Cardiac fibroblast (primary cell): ENCODE results near the gene PDK4.
"Not testable (repeated sequence)": the region's sequence is repeated elsewhere in the genome, so short reads cannot be mapped to it uniquely, and the experiment has no call there.

Experiments used
- DNase-seq, 2 donors: peaks; one replicate each; pipeline versions ENCODE4 v3.0.0 to v3.0.0-alpha.2; 2010; ENCODE audit warnings: low read depth in 2 of 2
- H3K4me3 ChIP-seq, 2 donors: replicated peaks in 1 of 2; 1 replicate in 1 of 2; 2 replicates in 1 of 2; pipeline ENCODE4 v1.5.1; 2011; ENCODE audit warnings: low read depth in 2 of 2, low read length in 2 of 2, mild to moderate bottlenecking in 2 of 2, moderate library complexity in 1 of 2
- TF ChIP-seq, protein P1 (sequence below): IDR thresholded peaks from one replicate; pipeline ENCODE4 v1.5.1; 2011; ENCODE audit warnings: low read depth, mild to moderate bottlenecking, low read length, inconsistent platforms

The PDK4 gene

DNA sequence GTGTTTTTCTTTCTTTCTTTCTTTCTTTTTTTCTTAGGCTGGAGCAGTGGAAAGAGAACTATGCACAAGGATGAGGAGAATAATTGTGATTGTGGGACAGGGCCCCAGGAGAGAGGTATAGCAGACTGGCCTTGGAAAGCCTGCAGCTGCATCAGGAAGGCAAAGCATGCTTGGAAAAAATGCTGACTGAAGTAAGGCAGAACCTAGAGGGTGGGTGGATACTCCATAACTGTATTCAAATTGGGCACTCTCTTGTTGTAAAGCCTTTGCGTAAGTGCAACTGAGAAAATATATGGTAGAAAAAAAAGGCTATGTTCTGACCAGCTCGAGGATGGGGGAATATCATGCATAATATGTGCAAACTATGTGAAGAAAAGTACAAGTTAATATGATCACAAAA is 39.5 kb downstream of the PDK4 start:
- H3K4me3 ChIP-seq: no peak overlapping the region
- TF ChIP-seq, protein P1, sequence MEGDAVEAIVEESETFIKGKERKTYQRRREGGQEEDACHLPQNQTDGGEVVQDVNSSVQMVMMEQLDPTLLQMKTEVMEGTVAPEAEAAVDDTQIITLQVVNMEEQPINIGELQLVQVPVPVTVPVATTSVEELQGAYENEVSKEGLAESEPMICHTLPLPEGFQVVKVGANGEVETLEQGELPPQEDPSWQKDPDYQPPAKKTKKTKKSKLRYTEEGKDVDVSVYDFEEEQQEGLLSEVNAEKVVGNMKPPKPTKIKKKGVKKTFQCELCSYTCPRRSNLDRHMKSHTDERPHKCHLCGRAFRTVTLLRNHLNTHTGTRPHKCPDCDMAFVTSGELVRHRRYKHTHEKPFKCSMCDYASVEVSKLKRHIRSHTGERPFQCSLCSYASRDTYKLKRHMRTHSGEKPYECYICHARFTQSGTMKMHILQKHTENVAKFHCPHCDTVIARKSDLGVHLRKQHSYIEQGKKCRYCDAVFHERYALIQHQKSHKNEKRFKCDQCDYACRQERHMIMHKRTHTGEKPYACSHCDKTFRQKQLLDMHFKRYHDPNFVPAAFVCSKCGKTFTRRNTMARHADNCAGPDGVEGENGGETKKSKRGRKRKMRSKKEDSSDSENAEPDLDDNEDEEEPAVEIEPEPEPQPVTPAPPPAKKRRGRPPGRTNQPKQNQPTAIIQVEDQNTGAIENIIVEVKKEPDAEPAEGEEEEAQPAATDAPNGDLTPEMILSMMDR: no peak
- no peak for DNase-seq

- DNase-seq: peak in 1 of 2 donors; percentile 31
- no peak overlapping the region for H3K4me3 ChIP-seq
- TF ChIP-seq, protein P1: no peak
Observed at GRCh38 chr7:95553939-95554338, 42.4 kb downstream of the PDK4 start.

DNA sequence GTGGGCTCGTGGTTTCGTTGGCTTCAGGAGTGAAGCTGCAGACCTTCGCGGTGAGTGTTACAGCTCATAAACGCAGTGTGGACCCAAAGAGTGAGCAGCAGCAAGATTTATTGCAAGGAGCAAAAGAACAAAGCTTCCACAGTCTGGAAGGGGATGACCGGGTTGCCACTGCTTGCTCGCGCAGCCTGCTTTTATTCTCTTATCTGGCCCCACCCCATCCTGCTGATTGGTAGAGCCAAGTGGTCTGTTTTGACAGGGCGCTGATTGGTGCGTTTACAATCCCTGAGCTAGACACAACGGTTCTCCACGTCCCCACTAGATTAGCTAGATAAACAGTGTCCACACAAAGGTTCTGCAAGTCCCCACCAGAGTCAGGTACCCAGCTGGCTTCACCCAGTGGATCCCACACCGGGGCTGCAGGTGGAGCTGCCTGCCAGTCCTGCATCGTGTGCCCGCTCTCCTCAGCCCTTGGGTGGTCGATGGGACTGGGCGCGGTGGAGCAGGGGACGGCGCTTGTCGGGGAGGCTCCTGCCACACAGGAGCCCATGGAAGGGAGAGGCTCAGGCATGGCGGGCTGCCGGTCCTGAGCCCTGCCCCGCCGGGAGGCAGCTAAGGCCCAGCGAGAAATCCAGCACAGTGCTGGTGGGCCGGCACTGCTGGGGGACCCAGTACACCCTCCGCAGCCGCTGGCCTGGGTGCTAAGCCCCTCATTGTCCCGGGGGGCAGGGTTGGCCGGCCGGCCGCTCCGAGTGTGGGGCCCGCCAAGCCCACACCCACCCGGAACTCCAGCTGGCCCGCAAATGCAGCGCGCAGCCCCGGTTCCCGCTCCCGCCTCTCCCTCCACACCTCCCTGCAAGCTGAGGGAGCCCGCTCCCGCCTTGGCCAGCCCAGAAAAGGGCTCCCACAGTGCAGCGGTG is 44.0 kb downstream of the PDK4 start:
- DNase-seq, H3K4me3 ChIP-seq: not testable (repeated sequence)

GRCh38 chr7:95550546-95550945 is 45.8 kb downstream of the PDK4 start:
- DNase-seq: peak; percentile 20 to 32

DNA sequence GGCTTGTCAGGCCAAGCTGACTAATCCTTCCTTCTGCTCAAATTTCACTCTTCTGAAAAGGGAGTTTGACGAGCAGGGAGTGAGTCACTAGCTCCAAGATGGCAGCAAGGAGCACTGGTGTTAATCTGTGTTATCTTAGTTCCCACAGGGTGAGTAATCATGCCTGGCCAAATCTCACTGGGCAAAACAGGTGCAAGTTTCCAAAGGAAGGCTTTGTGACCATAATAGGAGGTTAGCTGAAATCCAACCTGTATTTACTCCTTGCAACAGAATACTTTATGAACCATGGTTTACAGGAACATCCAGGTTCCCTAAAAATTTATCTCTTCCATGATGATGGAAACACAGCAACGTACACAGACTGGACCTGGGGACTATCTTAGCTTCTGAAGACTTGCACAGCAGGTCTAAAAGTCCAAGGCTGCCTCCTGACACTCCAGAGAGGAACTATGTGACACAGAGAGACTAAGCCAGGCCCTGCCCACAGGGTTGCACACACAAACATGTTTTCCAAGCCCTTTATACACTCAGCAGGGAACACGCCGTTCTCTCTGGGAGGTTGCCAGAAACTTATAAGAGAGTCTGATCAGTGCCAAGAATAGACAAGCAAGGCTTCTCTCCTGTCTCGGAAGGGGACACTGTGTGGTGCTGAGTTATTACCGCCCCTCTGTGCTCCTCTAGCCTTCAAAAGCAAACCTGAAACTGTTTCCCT is 46.3 kb downstream of the PDK4 start:
- DNase-seq: peak; percentile 93 to 98
- TF ChIP-seq, protein P1: no peak
- no peak overlapping the region for H3K4me3 ChIP-seq

More at GRCh38 chr7:95550546-95550945, 45.8 kb downstream of the PDK4 start:
- H3K4me3 ChIP-seq: no peak overlapping the region
- TF ChIP-seq, protein P1: no peak

GRCh38 chr7:95547361-95548348 is 48.7 kb downstream of the PDK4 start:
- DNase-seq: peak; percentile 25 to 36
- TF ChIP-seq, protein P1: no peak
- no peak overlapping the region for H3K4me3 ChIP-seq
